Measurements from ENCODE around the gene MRPL37. TPM values are rescaled to one million over a fixed set of nuclear protein-coding genes. Genes with fewer than 3 reads are reported as not detected.

The MRPL37 gene
- total RNA-seq, 3 donors from 2014 or later (not counting 1 experiment from before 2014, with no cell fraction given) = 23.0 to 31.9 (median 28.8) TPM

- 61% methylated on average over 9 of the region's 9 CpGs for WGBS (ENCODE audit: insufficient coverage)
- H3K4me3 ChIP-seq (ENCODE audit: low read length) = no peak overlapping the region
- H3K27me3 ChIP-seq (ENCODE audit: control insufficient read depth, insufficient read depth, low read length) = no peaks in the 10 kb centered on the region
- Mint-ChIP-seq H3K4me1 (no peaks in the 10 kb centered on the region), H3K4me3 (no peak overlapping the region), H3K27me3 (ENCODE audit: low read depth in 2 of 2) (no peaks in the 10 kb centered on the region), H3K9me3 (no peaks in the 10 kb centered on the region), H3K36me3 (no peaks in the 10 kb centered on the region), H3K27ac (no peak overlapping the region)
- no peak for TF ChIP-seq CTCF (IDR thresholded peaks at IDR 0.05)
- DNase-seq (no peak), ATAC-seq (no peak)
- peaks cover 2% of the 10 kb centered on the region for H3K36me3 ChIP-seq (ENCODE audit: control insufficient read depth, insufficient read depth, low read length)
- no peak overlapping the region for H3K27ac ChIP-seq (ENCODE audit: low read length)
- H3K9me3 ChIP-seq (ENCODE audit: control insufficient read depth, insufficient read depth, low read length) = no peaks in the 10 kb centered on the region
- peaks cover 3% of the 10 kb centered on the region for H3K4me1 ChIP-seq (ENCODE audit: control insufficient read depth, insufficient read depth, low read length)
- intact Hi-C loops (cut with micrococcal nuclease) = no loop called here
Measured at GRCh38 chr1:54173681-54174080, 26.3 kb upstream of the MRPL37 start.

- intact Hi-C loops (cut with micrococcal nuclease) = no loop called here
- Histone ChIP-seq H3K27ac (ENCODE audit: low read length) (no peak overlapping the region), H3K27me3 (ENCODE audit: control insufficient read depth, insufficient read depth, low read length) (no peaks in the 10 kb centered on the region), H3K36me3 (ENCODE audit: control insufficient read depth, insufficient read depth, low read length) (peaks cover 5% of the 10 kb centered on the region), H3K9me3 (ENCODE audit: control insufficient read depth, insufficient read depth, low read length) (no peaks in the 10 kb centered on the region), H3K4me1 (ENCODE audit: control insufficient read depth, insufficient read depth, low read length) (peaks cover 3% of the 10 kb centered on the region), H3K4me3 (ENCODE audit: low read length) (no peak overlapping the region)
- H3K27ac Mint-ChIP-seq = no peak overlapping the region
- TF ChIP-seq CTCF (IDR thresholded peaks at IDR 0.05) = no peak
- no peak overlapping the region for H3K4me3 Mint-ChIP-seq
- no peaks in the 10 kb centered on the region for H3K36me3 Mint-ChIP-seq
- 89% methylated on average over 4 of the region's 4 CpGs for WGBS (ENCODE audit: insufficient coverage)
- DNase-seq (no peak), ATAC-seq (no peak)
- H3K4me1 Mint-ChIP-seq = no peaks in the 10 kb centered on the region
- H3K27me3 Mint-ChIP-seq (ENCODE audit: low read depth in 2 of 2) = no peaks in the 10 kb centered on the region
- no peaks in the 10 kb centered on the region for H3K9me3 Mint-ChIP-seq
Measured at GRCh38 chr1:54174106-54174505, 25.9 kb upstream of the MRPL37 start.

- H3K27me3 Mint-ChIP-seq (ENCODE audit: low read depth in 2 of 2) = no peaks in the 10 kb centered on the region
- Histone ChIP-seq H3K36me3 (ENCODE audit: control insufficient read depth, insufficient read depth, low read length) (peaks cover 6% of the 10 kb centered on the region), H3K27ac (ENCODE audit: low read length) (no peak overlapping the region), H3K9me3 (ENCODE audit: control insufficient read depth, insufficient read depth, low read length) (no peaks in the 10 kb centered on the region), H3K4me1 (ENCODE audit: control insufficient read depth, insufficient read depth, low read length) (peaks cover 3% of the 10 kb centered on the region), H3K4me3 (ENCODE audit: low read length) (no peak overlapping the region), H3K27me3 (ENCODE audit: control insufficient read depth, insufficient read depth, low read length) (no peaks in the 10 kb centered on the region)
- intact Hi-C loops (cut with micrococcal nuclease) = no loop called here
- 95% methylated on average over 6 of the region's 6 CpGs for WGBS (ENCODE audit: insufficient coverage)
- no peak for TF ChIP-seq CTCF (IDR thresholded peaks at IDR 0.05)
- no peak for DNase-seq
- no peaks in the 10 kb centered on the region for H3K4me1 Mint-ChIP-seq
- no peak overlapping the region for H3K27ac Mint-ChIP-seq
- no peaks in the 10 kb centered on the region for H3K36me3 Mint-ChIP-seq
- ATAC-seq = no peak
- H3K9me3 Mint-ChIP-seq = no peaks in the 10 kb centered on the region
- H3K4me3 Mint-ChIP-seq = no peak overlapping the region
Measured at GRCh38 chr1:54176621-54177327, 23.2 kb upstream of the MRPL37 start.

GRCh38 chr1:54177726-54178125 lies 22.2 kb upstream of the MRPL37 start:
- intact Hi-C loops (cut with micrococcal nuclease) = no loop called here
- Mint-ChIP-seq H3K36me3 (no peaks in the 10 kb centered on the region), H3K27me3 (ENCODE audit: low read depth in 2 of 2) (no peaks in the 10 kb centered on the region), H3K4me1 (no peaks in the 10 kb centered on the region), H3K9me3 (no peaks in the 10 kb centered on the region), H3K4me3 (no peak overlapping the region), H3K27ac (no peak overlapping the region)
- ATAC-seq (no peak), DNase-seq (no peak)
- TF ChIP-seq CTCF (IDR thresholded peaks at IDR 0.05) = no peak
- Histone ChIP-seq H3K27ac (ENCODE audit: low read length) (no peak overlapping the region), H3K4me1 (ENCODE audit: control insufficient read depth, insufficient read depth, low read length) (peaks cover 3% of the 10 kb centered on the region), H3K4me3 (ENCODE audit: low read length) (no peak overlapping the region), H3K27me3 (ENCODE audit: control insufficient read depth, insufficient read depth, low read length) (no peaks in the 10 kb centered on the region), H3K36me3 (ENCODE audit: control insufficient read depth, insufficient read depth, low read length) (peaks cover 6% of the 10 kb centered on the region), H3K9me3 (ENCODE audit: control insufficient read depth, insufficient read depth, low read length) (no peaks in the 10 kb centered on the region)
- WGBS (ENCODE audit: insufficient coverage) = 95% methylated on average over 8 of the region's 8 CpGs
